ENCODE data around the gene PTPRE.

GRCh38 chr10:128001849-128002248, 94.9 kb downstream of the PTPRE start:
- TF ChIP-seq CTCF (conservative IDR thresholded peaks at IDR 0.05; ENCODE audit: low read length), result no peak
- TF ChIP-seq EZH2phosphoT487 (IDR thresholded peaks at IDR 0.05; ENCODE audit: borderline replicate concordance), result no peak

All from Loucy (cell line).